SH-SY5Y (cell line): Measurements from ENCODE around the gene SEPSECS.

Experiments used
- GATA2 ChIP-seq: IDR thresholded peaks from 2 replicates; pipeline ENCODE4 v1.6.1; 2011; ENCODE audit warnings: mild to moderate bottlenecking, low read depth, low read length
- GATA3 ChIP-seq: IDR thresholded peaks from 2 replicates; pipeline ENCODE4 v1.6.1; 2011; ENCODE audit warnings: low read depth, mild to moderate bottlenecking, low read length, moderate library complexity

DNA sequence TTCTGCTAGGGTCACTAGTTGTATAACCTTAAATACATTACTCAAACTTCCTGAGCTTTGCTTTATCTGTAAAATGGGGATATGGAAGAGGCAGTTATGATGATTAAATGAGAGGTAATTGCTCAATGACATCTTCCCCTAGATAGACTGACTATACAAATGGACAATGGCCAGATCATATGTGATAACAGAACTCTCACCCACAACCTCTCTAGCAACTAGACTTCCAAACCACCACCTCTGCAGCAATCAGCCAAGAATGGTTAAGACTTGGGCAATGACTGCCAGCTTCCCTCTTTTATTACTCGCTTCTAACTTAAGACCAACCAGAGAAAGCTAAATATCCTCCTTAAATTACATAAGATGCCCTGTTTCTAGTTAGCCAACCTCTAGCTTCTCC, 2.9 kb upstream of the SEPSECS start:
- TF ChIP-seq GATA2 = no peak
- no peak for TF ChIP-seq GATA3
